ENCODE measurements around the gene OPN3. TPM values are rescaled to one million over a fixed set of nuclear protein-coding genes. Genes with fewer than 3 reads are reported as not detected.

Gene OPN3
- total and polyA plus RNA-seq, 9 of the 15 experiments (the other 6 are each of a cell fraction or from before 2014, with no cell fraction given): 4.2 to 34.6 (median 17.0) TPM

DNA sequence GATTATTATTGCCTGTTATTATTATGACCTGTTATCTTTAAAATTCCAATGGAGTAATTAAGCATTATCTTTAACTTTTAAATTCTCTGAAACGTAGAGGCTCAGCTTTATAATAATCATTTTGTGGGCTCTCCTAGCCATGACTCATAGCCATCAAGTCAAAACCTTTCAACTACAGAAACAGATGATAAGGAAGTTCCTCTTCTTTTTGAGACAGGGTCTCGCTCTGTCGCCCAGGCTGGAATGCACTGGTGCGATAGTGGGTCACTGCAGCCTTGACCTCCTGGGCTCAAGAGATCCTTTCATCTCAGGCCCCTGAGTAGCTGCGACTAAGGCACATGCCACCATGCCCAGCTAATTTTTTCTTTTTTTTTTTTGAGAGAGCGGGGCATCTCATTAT, 43.5 kb downstream of the OPN3 start:
- Histone ChIP-seq H3K79me2 (ENCODE audit: control insufficient read depth, insufficient read depth, low read length) (no peaks in the 10 kb centered on the region), H3K27ac (ENCODE audit: extremely low read depth, low read depth, low read length) (no peak overlapping the region), H3K9ac (ENCODE audit: insufficient read depth in 1 of 2, low read depth in 2 of 2, low read length in 2 of 2) (no peak overlapping the region), H3K4me3 (no peak overlapping the region), H3K9me3 (replicated peaks; ENCODE audit: control insufficient read depth, insufficient read depth, low read depth, low read length) (no peaks in the 10 kb centered on the region), H2AFZ (ENCODE audit: low read depth, low read length) (no peak overlapping the region), H4K20me1 (replicated peaks; ENCODE audit: control insufficient read depth, insufficient read depth, low read length) (no peaks in the 10 kb centered on the region), H3K36me3 (ENCODE audit: control insufficient read depth, insufficient read depth, low read length) (peaks cover 7% of the 10 kb centered on the region; the same call in 1 of the 3 replicates), H3K9me1 (ENCODE audit: control insufficient read depth, insufficient read depth, low read length) (no peaks in the 10 kb centered on the region), H3K4me2 (ENCODE audit: insufficient read depth, low read length) (no peak overlapping the region), H3K27me3 (ENCODE audit: control insufficient read depth in 2 of 2, insufficient read depth in 2 of 2, low read length in 2 of 2) (no peaks in the 10 kb centered on the region), H3K4me1 (replicated peaks in 1 of 2; ENCODE audit: control insufficient read depth in 2 of 2, insufficient read depth in 2 of 2, low read length in 2 of 2) (peaks cover 4 to 9% of the 10 kb centered on the region in 2 experiments; a peak in 4 of 5 replicates)
- in situ Hi-C loops (cut with MboI) (no loop called here), intact Hi-C loops (cut with micrococcal nuclease) (loop anchor here (10.0 kb wide), 1 partner anchor 712 kb away; no protein-coding TSS in a partner anchor)
- DNase-seq (ENCODE audit: extremely low read depth in 1 of 4, low spot score in 3 of 4): peak in 1 of 4 experiments; percentile 49
- POLR2A ChIA-PET: no interaction called here
- BruUV-seq (replicated peaks): no TSS peak
- CTCF ChIA-PET (ENCODE audit: low intra/inter-chr PET ratio): no interaction called here
- 19% methylated on average over 6 of the region's 6 CpGs for WGBS (ENCODE audit: insufficient coverage, low coverage, missing lambda C conversion rate)
- FAIRE-seq: peak; percentile 44
- ATAC-seq: peak; percentile 66
- TF ChIP-seq ARID1B (IDR thresholded peaks at IDR 0.05): peak; percentile 58
- TF ChIP-seq STAT5A (IDR thresholded peaks at IDR 0.05; ENCODE audit: borderline replicate concordance, low read length): peak; percentile 18; the same call in 1 of the 2 replicates
- peak; percentile 42; the same call in 1 of the 2 replicates for TF ChIP-seq ZBTB7A (IDR thresholded peaks at IDR 0.05; ENCODE audit: borderline replicate concordance, control insufficient read depth, low read depth, low read length)
- peak in 1 of 2 experiments; percentile 35; a peak in 1 of 4 replicates for TF ChIP-seq RCOR1 (IDR thresholded peaks at IDR 0.05; ENCODE audit: borderline replicate concordance in 1 of 2, low read depth in 2 of 2, low read length in 2 of 2)
- 0 out of 2 replicates have a peak, but pooled peaks have one; percentile 15 for TF ChIP-seq CBFA2T2 (conservative IDR thresholded peaks at IDR 0.05)
- TF ChIP-seq, protein P1, sequence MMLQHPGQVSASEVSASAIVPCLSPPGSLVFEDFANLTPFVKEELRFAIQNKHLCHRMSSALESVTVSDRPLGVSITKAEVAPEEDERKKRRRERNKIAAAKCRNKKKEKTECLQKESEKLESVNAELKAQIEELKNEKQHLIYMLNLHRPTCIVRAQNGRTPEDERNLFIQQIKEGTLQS (IDR thresholded peaks at IDR 0.05): peak; percentile 55; the same call in 1 of the 2 replicates
- TF ChIP-seq, protein P1 (CRISPR knock-in tag; conservative IDR thresholded peaks at IDR 0.05): no peak
- 0 out of 4 replicates have a peak, but pooled peaks of 1 of the 2 experiments have one; percentile 24 for TF ChIP-seq TEAD1 (CRISPR knock-in tag; IDR thresholded peaks at IDR 0.05)
- no peak for TF ChIP-seq PCBP1 (IDR thresholded peaks at IDR 0.05; ENCODE audit: low read depth, low read length, poor library complexity, severe bottlenecking)
- peak; percentile 83 for TF ChIP-seq JUND (IDR thresholded peaks at IDR 0.05; ENCODE audit: borderline replicate concordance, low read depth, low read length)
- TF ChIP-seq JUND (tag; IDR thresholded peaks at IDR 0.05; ENCODE audit: borderline replicate concordance, low read depth, low read length): peak; percentile 78; the same call in 2 of the 3 replicates
- TF ChIP-seq PHF21A (IDR thresholded peaks at IDR 0.05; ENCODE audit: borderline replicate concordance, low read depth): no peak
- TF ChIP-seq SMARCE1 (IDR thresholded peaks at IDR 0.05): peak; percentile 60; the same call in 1 of the 2 replicates
- no peak for TF ChIP-seq ZNF23 (CRISPR knock-in tag; IDR thresholded peaks at IDR 0.05)
- TF ChIP-seq MEIS2 (IDR thresholded peaks at IDR 0.05; ENCODE audit: partially characterized antibody): peak; percentile 19
- TF ChIP-seq DPF2 (IDR thresholded peaks at IDR 0.05): peak; percentile 36; the same call in 1 of the 2 replicates
- peak; percentile 47; the same call in 1 of the 2 replicates for TF ChIP-seq JUN (IDR thresholded peaks at IDR 0.05; ENCODE audit: borderline replicate concordance, low read depth, low read length)
- no peak for TF ChIP-seq JUN (CRISPR knock-in tag; IDR thresholded peaks at IDR 0.05; ENCODE audit: borderline replicate concordance)
- TF ChIP-seq, protein P2, sequence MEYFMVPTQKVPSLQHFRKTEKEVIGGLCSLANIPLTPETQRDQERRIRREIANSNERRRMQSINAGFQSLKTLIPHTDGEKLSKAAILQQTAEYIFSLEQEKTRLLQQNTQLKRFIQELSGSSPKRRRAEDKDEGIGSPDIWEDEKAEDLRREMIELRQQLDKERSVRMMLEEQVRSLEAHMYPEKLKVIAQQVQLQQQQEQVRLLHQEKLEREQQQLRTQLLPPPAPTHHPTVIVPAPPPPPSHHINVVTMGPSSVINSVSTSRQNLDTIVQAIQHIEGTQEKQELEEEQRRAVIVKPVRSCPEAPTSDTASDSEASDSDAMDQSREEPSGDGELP (CRISPR knock-in tag; IDR thresholded peaks at IDR 0.05; ENCODE audit: borderline replicate concordance): no peak
- peak; percentile 56 for TF ChIP-seq TCF3 (CRISPR knock-in tag; IDR thresholded peaks at IDR 0.05)
- no peak for TF ChIP-seq ZNF445 (CRISPR knock-in tag; IDR thresholded peaks at IDR 0.05; ENCODE audit: low read depth)
- TF ChIP-seq CBFA2T3 (IDR thresholded peaks at IDR 0.05): peak; percentile 40; the same call in 1 of the 2 replicates
- peak; percentile 51; the same call in 1 of the 2 replicates for TF ChIP-seq SMARCA4 (IDR thresholded peaks at IDR 0.05)
- TF ChIP-seq FOSL1 (tag; conservative IDR thresholded peaks at IDR 0.05): peak; percentile 77
